Trophoblast cell (in vitro differentiated cells and primary cell): ENCODE results near the gene DCP1B.
A peak's percentile ranks its signal among the peaks of the same experiment; 100 is the strongest.

Experiments
- DNase-seq, 2 donors: peaks; one replicate each; pipeline ENCODE4 v3.0.0-alpha.2; 2016
- H2AFZ ChIP-seq: 2 replicates; pipeline ENCODE4 v1.6.1; 2013; ENCODE audit warnings: low read length, moderate library complexity, mild to moderate bottlenecking; ENCODE audit not compliant: insufficient read depth, poor library complexity
- H2AK5ac ChIP-seq: 2 replicates; pipeline ENCODE4 v1.6.1; 2013; ENCODE audit warnings: mild to moderate bottlenecking, low read length
- H2BK120ac ChIP-seq: 2 replicates; pipeline ENCODE4 v1.6.1; 2013; ENCODE audit warnings: low read length, mild to moderate bottlenecking, moderate library complexity; ENCODE audit not compliant: insufficient read depth, poor library complexity
- H2BK12ac ChIP-seq: 2 replicates; pipeline ENCODE4 v1.6.1; 2013; ENCODE audit warnings: mild to moderate bottlenecking, low read length, moderate library complexity
- H2BK5ac ChIP-seq: 2 replicates; pipeline ENCODE4 v1.6.1; 2013; ENCODE audit warnings: low read length, low read depth, moderate library complexity, mild to moderate bottlenecking; ENCODE audit not compliant: poor library complexity
- H3K14ac ChIP-seq: 2 replicates; pipeline ENCODE4 v1.6.1; 2013; ENCODE audit warnings: mild to moderate bottlenecking, low read length
- H3K18ac ChIP-seq: 2 replicates; pipeline ENCODE4 v1.6.1; 2013; ENCODE audit warnings: mild to moderate bottlenecking, low read length
- H3K23ac ChIP-seq: 2 replicates; pipeline ENCODE4 v1.6.1; 2013; ENCODE audit warnings: low read length
- H3K27ac ChIP-seq: 2 replicates; pipeline ENCODE4 v1.5.1; 2013; ENCODE audit warnings: low read depth, mild to moderate bottlenecking, inconsistent platforms, low read length, moderate library complexity
- H3K27me3 ChIP-seq: 2 replicates; pipeline ENCODE4 v1.6.1; 2013; ENCODE audit warnings: inconsistent platforms, mild to moderate bottlenecking, low read length, moderate library complexity; ENCODE audit not compliant: insufficient read depth
- H3K36me3 ChIP-seq, 2 experiments: 1 replicate in 1 of 2; 2 replicates in 1 of 2; pipeline ENCODE4 v1.6.1; 2013; ENCODE audit warnings: low read length in 2 of 2, mild to moderate bottlenecking in 2 of 2, moderate library complexity in 1 of 2; ENCODE audit not compliant: insufficient read depth in 2 of 2, control insufficient read depth in 1 of 2
- H3K4ac ChIP-seq: 2 replicates; pipeline ENCODE4 v1.6.1; 2013; ENCODE audit warnings: low read depth, mild to moderate bottlenecking, low read length, moderate library complexity
- H3K4me1 ChIP-seq, 2 experiments: 1 replicate in 1 of 2; 2 replicates in 1 of 2; pipeline ENCODE4 v1.6.1; 2013; ENCODE audit warnings: low read length in 2 of 2, mild to moderate bottlenecking in 2 of 2, moderate library complexity in 1 of 2; ENCODE audit not compliant: insufficient read depth in 2 of 2, control insufficient read depth in 1 of 2
- H3K4me2 ChIP-seq: 2 replicates; pipeline ENCODE4 v1.6.1; 2013; ENCODE audit warnings: inconsistent platforms, mild to moderate bottlenecking, low read length, moderate library complexity
- H3K4me3 ChIP-seq: 2 replicates; pipeline ENCODE4 v1.5.1; 2013; ENCODE audit warnings: mild to moderate bottlenecking, low read depth, low read length, inconsistent platforms
- H3K79me1 ChIP-seq: one replicate; pipeline ENCODE4 v1.6.1; 2013; ENCODE audit warnings: low read length
- H3K79me2 ChIP-seq: 2 replicates; pipeline ENCODE4 v1.6.1; 2013; ENCODE audit warnings: low read length, mild to moderate bottlenecking; ENCODE audit not compliant: control insufficient read depth, insufficient read depth, poor library complexity
- H3K9ac ChIP-seq: 2 replicates; pipeline ENCODE4 v1.6.1; 2013; ENCODE audit warnings: mild to moderate bottlenecking, low read length
- H3K9me3 ChIP-seq: 2 replicates; pipeline ENCODE4 v1.6.1; 2013; ENCODE audit warnings: low read depth, mild to moderate bottlenecking, control low read depth, inconsistent platforms, low read length; ENCODE audit not compliant: insufficient read depth
- H4K12ac ChIP-seq: 2 replicates; pipeline ENCODE4 v1.6.1; 2013; ENCODE audit warnings: low read depth, mild to moderate bottlenecking, low read length, moderate library complexity
- H4K8ac ChIP-seq: 2 replicates; pipeline ENCODE4 v1.6.1; 2013; ENCODE audit warnings: low read depth, mild to moderate bottlenecking, low read length, moderate library complexity
- H4K91ac ChIP-seq: one replicate; pipeline ENCODE4 v1.6.1; 2013; ENCODE audit warnings: low read depth, mild to moderate bottlenecking, low read length, moderate library complexity
- WGBS: extraction: QIAGEN DNeasy Blood & Tissue Kit; methylation state at CpG from one replicate; pipeline ENCODE4 v1.1.7; 2013; ENCODE audit warnings: missing lambda C conversion rate; ENCODE audit not compliant: insufficient read length, insufficient coverage; ENCODE audit errors: extremely low coverage; 5-methylcytosine and 5-hydroxymethylcytosine counted together

Gene DCP1B

DNA sequence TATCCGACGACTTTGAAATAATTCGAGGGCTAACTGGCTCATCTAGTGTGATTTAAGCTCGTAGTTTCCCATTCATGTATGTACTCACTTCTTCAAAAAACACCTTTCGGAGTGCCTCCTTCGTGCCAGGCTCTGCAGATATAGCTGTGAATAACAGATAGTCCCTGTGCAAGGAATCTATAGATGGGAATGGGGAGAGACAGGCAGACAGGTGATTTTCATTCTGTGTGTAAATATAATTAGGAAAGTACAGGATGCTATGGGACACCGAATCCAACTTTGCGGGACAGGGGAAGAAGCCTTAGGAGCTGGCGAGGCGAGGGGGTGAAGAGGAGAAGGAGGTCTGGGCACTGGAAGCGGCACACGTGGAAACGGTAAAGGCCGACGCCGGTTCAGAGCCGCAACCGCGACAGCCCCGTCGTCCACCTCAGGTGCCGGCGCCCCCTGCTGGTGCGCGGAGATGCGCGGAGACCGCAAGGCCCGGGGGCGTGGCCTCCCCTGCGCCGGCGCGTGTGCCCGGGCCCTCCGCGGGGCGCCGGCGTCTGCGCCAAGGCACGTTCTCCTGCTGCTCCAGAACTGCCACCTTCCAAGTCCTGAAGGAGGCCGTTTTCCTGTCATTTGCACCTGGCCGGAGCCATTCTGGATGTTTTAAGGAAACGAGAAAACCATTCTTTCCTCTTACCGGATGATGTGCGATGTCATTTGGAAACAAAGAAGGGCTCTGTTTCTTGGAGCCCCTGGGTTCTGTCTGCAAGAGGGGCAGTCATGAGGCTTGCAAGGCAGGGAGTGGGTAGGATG is 30.6 kb upstream of the DCP1B start:
- H3K9me3 ChIP-seq, result peaks cover 2% of the 10 kb centered on the region
- H3K18ac ChIP-seq, result no peak overlapping the region
- H2AFZ ChIP-seq, result peak overlapping the region; percentile 62
- H2BK120ac ChIP-seq, result no peak overlapping the region
- H3K79me1 ChIP-seq, result no peaks in the 10 kb centered on the region
- peak overlapping the region; percentile 63 for H3K4me2 ChIP-seq
- H3K14ac ChIP-seq, result no peak overlapping the region
- H3K4me1 ChIP-seq, result no peaks in the 10 kb centered on the region
- H3K79me2 ChIP-seq, result no peaks in the 10 kb centered on the region
- H4K8ac ChIP-seq, result peak overlapping the region; percentile 17
- H4K12ac ChIP-seq, result no peak overlapping the region
- no peaks in the 10 kb centered on the region for H3K27me3 ChIP-seq
- no CpG with 5 or more reads among the region's 47 CpGs for WGBS
- no peak overlapping the region for H4K91ac ChIP-seq
- no peaks in the 10 kb centered on the region for H3K36me3 ChIP-seq
- no peak overlapping the region for H2BK5ac ChIP-seq
- H2AK5ac ChIP-seq, result no peak overlapping the region
- no peak overlapping the region for H3K23ac ChIP-seq
- H3K27ac ChIP-seq, result no peak overlapping the region
- DNase-seq, result peak; percentile 68 to 92
- H3K4me3 ChIP-seq, result no peak overlapping the region
- no peak overlapping the region for H3K4ac ChIP-seq
- no peak overlapping the region for H2BK12ac ChIP-seq
- no peak overlapping the region for H3K9ac ChIP-seq

DNA sequence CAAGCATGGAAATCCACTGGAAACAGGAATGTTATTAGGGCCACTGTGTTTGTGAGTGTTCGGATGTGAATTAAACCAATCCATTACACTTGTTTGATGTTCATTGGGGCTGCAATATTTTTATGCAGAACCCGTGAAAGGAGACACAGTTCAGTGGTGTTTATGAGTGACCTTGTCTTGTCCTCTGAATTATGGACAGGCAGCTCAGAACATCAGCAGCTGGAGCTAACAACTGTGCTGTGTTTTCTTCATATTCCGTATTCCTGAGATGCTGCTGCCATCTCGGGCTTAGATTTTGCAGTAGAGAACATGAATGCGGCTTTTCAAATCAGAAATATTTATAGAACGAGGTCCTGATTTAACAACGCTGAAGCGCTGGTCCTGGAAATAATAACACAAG is 28.2 kb upstream of the DCP1B start:
- Histone ChIP-seq H2BK12ac (no peak overlapping the region), H3K79me2 (no peaks in the 10 kb centered on the region), H2AK5ac (no peak overlapping the region), H4K12ac (no peak overlapping the region), H3K9ac (no peak overlapping the region), H2BK5ac (no peak overlapping the region), H3K4me3 (no peak overlapping the region), H3K36me3 (no peaks in the 10 kb centered on the region), H4K8ac (no peak overlapping the region), H4K91ac (no peak overlapping the region), H3K4me1 (no peaks in the 10 kb centered on the region), H3K27me3 (no peaks in the 10 kb centered on the region), H3K79me1 (no peaks in the 10 kb centered on the region), H3K9me3 (peaks cover 2% of the 10 kb centered on the region), H3K4ac (no peak overlapping the region), H2AFZ (no peak overlapping the region), H3K23ac (no peak overlapping the region), H3K18ac (no peak overlapping the region), H3K27ac (no peak overlapping the region), H2BK120ac (no peak overlapping the region), H3K14ac (no peak overlapping the region), H3K4me2 (no peak overlapping the region)
- WGBS, result no CpG with 5 or more reads among the region's 8 CpGs
- no peak for DNase-seq

DNA sequence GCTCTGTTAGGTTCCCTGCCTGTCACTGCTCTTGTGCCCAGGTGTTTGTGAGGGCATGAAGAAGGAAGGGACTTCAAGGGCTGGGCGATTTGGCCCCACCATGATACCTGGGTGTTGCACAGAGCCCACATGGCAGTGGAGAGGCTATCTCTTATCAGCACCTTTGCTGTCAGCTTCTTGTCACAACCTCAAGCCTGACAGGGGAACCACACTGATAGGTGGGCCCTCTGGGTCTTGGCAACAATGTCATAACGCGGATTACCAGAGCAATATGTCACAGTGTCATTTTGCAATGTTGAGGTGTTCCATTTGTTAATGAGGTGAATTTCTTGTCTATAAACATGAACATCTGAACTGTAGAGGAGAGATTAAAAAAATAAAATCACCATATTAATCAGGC is 25.6 kb upstream of the DCP1B start:
- no peak overlapping the region for H3K4me3 ChIP-seq
- H3K9me3 ChIP-seq, result no peaks in the 10 kb centered on the region
- H3K27ac ChIP-seq, result no peak overlapping the region
- no peak overlapping the region for H2BK12ac ChIP-seq
- no peaks in the 10 kb centered on the region for H3K79me1 ChIP-seq
- H3K23ac ChIP-seq, result no peak overlapping the region
- H3K36me3 ChIP-seq, result no peaks in the 10 kb centered on the region
- no peak overlapping the region for H2BK120ac ChIP-seq
- H3K14ac ChIP-seq, result no peak overlapping the region
- no peaks in the 10 kb centered on the region for H3K27me3 ChIP-seq
- no peak overlapping the region for H4K91ac ChIP-seq
- no peak overlapping the region for H4K8ac ChIP-seq
- no peak overlapping the region for H4K12ac ChIP-seq
- WGBS, result no CpG with 5 or more reads among the region's 3 CpGs
- no peak for DNase-seq
- H3K18ac ChIP-seq, result no peak overlapping the region
- H3K9ac ChIP-seq, result no peak overlapping the region
- no peak overlapping the region for H2AK5ac ChIP-seq
- H2BK5ac ChIP-seq, result no peak overlapping the region
- no peaks in the 10 kb centered on the region for H3K4me1 ChIP-seq
- no peaks in the 10 kb centered on the region for H3K79me2 ChIP-seq
- no peak overlapping the region for H3K4me2 ChIP-seq
- H3K4ac ChIP-seq, result no peak overlapping the region
- no peak overlapping the region for H2AFZ ChIP-seq

DNA sequence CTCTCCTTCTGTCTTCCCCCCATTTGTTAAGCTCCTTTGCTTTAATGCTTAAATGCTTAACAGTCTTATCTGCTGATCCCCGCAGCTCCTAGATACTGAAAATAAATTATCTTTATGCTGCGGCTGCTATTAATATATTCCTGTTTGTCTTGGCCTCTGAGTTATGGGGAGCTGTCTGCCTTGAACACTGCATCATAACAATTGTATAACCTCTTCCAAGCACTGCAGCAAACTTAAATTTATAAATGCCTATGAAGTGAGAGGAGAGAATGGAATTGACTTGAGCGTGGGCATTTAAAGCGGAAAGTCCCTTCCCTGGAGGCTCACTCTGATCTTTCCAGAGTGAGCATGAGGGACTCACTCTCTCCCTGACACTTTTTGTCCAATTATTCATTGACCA is 23.1 kb upstream of the DCP1B start:
- Histone ChIP-seq H3K79me1 (no peaks in the 10 kb centered on the region), H3K27ac (no peak overlapping the region), H3K9ac (no peak overlapping the region), H2BK12ac (no peak overlapping the region), H3K18ac (no peak overlapping the region), H3K79me2 (no peaks in the 10 kb centered on the region), H2AK5ac (no peak overlapping the region), H2BK5ac (no peak overlapping the region), H3K36me3 (no peaks in the 10 kb centered on the region), H3K4me3 (no peak overlapping the region), H3K14ac (no peak overlapping the region), H3K4me2 (no peak overlapping the region), H3K9me3 (no peaks in the 10 kb centered on the region), H2AFZ (no peak overlapping the region), H3K4me1 (no peaks in the 10 kb centered on the region), H2BK120ac (no peak overlapping the region), H4K91ac (no peak overlapping the region), H3K4ac (no peak overlapping the region), H4K12ac (no peak overlapping the region), H4K8ac (no peak overlapping the region), H3K23ac (no peak overlapping the region), H3K27me3 (no peaks in the 10 kb centered on the region)
- no CpG with 5 or more reads among the region's 4 CpGs for WGBS
- no peak for DNase-seq
